GM06990 (cell line): Measurements from ENCODE around the gene ZC3H11A.

Experiments
- DNase-seq: peaks from one replicate; pipeline ENCODE4 v3.0.0-alpha.2; 2011; ENCODE audit not compliant: insufficient read length; ENCODE audit errors: extremely low read depth
- H3K27me3 ChIP-seq: replicated peaks from 2 replicates; pipeline ENCODE4 v1.6.0; 2011; ENCODE audit warnings: low read length; ENCODE audit not compliant: control insufficient read depth, insufficient read depth
- H3K36me3 ChIP-seq: 2 replicates; pipeline ENCODE4 v1.5.1; 2011; ENCODE audit warnings: low read length; ENCODE audit not compliant: control insufficient read depth, insufficient read depth
- H3K4me3 ChIP-seq: replicated peaks from 2 replicates; pipeline ENCODE4 v1.5.1; 2011; ENCODE audit warnings: low read depth, mild to moderate bottlenecking, control low read depth, low read length
- CTCF ChIP-seq: IDR thresholded peaks from 2 replicates; pipeline ENCODE4 v1.5.1; 2011; ENCODE audit warnings: low read length, control low read depth, mild to moderate bottlenecking, inconsistent platforms; ENCODE audit not compliant: insufficient read depth, poor library complexity, severe bottlenecking

The ZC3H11A gene

DNA sequence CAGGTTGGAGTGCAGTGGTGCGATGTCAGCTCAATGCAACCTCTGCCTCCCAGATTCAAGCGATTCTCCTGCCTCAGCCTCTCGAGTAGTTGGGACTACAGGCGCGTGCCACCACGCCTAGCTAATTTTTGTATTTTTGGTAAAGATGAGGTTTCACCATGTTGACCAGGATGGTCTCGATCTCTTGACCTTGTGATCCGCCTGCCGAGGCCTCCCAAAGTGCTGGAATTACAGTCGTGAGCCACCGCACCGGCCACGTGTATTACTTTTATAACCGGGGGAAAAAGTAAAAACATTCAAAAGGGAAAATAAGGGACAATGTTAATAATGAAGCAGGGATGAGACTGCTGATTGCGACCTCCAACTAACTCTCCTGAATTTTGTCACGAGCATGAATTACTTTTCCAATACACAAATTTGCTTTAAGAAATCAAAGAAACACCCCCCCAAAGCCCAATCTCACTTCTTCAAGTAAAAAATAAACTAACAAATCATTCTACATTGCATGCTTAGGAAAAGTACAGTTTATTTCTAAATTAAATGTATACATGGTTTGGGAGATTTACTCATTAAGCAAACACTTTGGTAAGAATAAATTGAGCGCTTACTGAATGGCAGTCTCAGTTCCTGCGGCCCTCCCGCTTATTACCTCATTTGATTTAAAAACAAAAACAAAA lies 521 bp upstream of the ZC3H11A start:
- H3K4me3 ChIP-seq: peak overlapping the region; percentile 27; the same call in 1 of the 2 replicates
- TF ChIP-seq CTCF: no peak
- DNase-seq: no peak

DNA sequence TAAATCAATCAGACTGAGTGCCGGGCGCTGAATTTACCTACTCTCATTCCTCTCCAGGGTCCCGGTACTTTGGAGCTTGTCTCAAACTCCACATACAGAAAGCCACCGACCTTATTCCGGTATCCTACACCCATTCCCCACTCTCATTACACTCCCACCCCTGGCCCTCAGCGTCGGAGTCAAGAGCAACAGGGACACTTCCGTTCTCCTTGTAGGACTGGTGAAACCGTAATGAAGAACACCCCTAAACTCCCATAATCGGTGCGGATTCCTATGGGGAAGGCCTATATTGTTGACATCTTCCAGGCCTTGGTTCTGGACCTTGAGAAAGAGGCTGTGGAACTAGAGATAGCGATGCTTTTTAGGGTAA lies 798 bp downstream of the ZC3H11A start:
- no peak for TF ChIP-seq CTCF
- no peaks in the 10 kb centered on the region for H3K27me3 ChIP-seq
- DNase-seq: peak; percentile 23
- H3K4me3 ChIP-seq: peak overlapping the region; percentile 64
- peaks cover 7% of the 10 kb centered on the region for H3K36me3 ChIP-seq

More for the DNA sequence above, 521 bp upstream of the ZC3H11A start:
- Histone ChIP-seq H3K27me3 (no peaks in the 10 kb centered on the region), H3K36me3 (peaks cover 6% of the 10 kb centered on the region)

DNA sequence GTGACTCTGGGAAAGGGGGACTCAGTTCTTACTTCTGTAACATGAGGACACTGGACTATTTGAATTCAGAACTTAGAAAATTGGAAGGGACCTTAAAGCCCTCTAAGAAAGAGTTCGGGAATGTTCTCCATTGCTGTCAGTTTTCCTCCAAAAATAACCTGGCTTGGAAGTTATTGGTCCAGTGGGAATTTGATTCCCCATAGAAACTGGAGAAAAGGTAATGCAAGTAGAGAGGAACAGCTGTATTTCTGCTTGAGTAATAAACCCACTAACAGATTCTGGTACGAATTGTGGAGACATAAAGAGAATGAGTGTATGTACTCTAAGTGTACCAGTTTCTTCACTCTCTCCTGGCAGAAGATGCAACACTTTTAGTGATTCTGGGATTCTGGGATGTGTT lies 1.8 kb downstream of the ZC3H11A start:
- Histone ChIP-seq H3K36me3 (peaks cover 7% of the 10 kb centered on the region), H3K4me3 (peak overlapping the region; percentile 64), H3K27me3 (no peaks in the 10 kb centered on the region)
- no peak for TF ChIP-seq CTCF
- no peak for DNase-seq

DNA sequence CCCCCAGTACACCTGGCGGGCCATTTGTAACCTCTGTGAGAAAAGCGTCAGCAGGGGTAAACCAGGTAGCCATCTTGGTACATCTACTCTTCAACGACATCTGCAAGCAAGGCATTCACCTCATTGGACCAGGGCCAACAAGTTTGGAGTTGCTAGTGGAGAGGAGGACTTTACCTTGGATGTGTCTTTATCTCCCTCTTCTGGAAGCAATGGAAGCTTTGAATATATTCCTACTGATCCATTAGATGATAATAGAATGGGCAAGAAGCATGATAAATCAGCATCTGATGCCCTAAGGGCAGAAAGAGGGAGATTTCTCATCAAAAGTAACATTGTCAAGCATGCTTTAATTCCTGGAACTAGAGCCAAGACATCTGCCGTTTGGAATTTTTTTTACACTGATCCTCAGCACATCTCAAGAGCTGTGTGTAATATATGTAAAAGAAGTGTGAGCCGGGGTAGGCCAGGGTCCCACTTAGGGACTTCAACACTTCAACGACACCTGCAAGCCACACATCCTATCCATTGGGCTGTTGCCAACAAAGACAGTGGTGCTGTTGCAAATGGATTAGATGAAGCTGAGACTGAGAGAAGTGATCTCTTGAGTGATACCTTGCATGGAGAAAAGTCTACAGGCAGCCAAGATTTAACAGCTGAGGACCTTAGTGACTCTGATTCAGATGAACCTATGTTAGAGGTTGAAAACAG lies 2.7 kb downstream of the ZC3H11A start:
- Histone ChIP-seq H3K27me3 (no peaks in the 10 kb centered on the region), H3K4me3 (no peak overlapping the region), H3K36me3 (peaks cover 7% of the 10 kb centered on the region)
- DNase-seq: no peak
- TF ChIP-seq CTCF: no peak

- no peak for TF ChIP-seq CTCF
- Histone ChIP-seq H3K27me3 (no peaks in the 10 kb centered on the region), H3K36me3 (peaks cover 9% of the 10 kb centered on the region), H3K4me3 (no peak overlapping the region)
- DNase-seq: no peak
These were observed 3.7 kb downstream of the ZC3H11A start for GRCh38 chr1:203799157-203799556.
